ENCODE measurements around the gene CA10.

The CA10 gene

GRCh38 chr17:52079496-52079895, 79.0 kb downstream of the CA10 start:
- DNase-seq: no peak
- in situ Hi-C loops (cut with HindIII; ENCODE audit: low pct_ligation_motif_present, low pct_unique_long_range_greater_than_20kb, low sequenced_read_pairs): no loop called here

GRCh38 chr17:52071712-52072111, 86.8 kb downstream of the CA10 start:
- no peak for DNase-seq
- in situ Hi-C loops (cut with HindIII; ENCODE audit: low pct_ligation_motif_present, low pct_unique_long_range_greater_than_20kb, low sequenced_read_pairs): no loop called here

- in situ Hi-C loops (cut with HindIII; ENCODE audit: low pct_ligation_motif_present, low pct_unique_long_range_greater_than_20kb, low sequenced_read_pairs): no loop called here
- DNase-seq: peak; percentile 52
These were observed 93.7 kb downstream of the CA10 start for GRCh38 chr17:52064791-52065211.

- DNase-seq: no peak
- in situ Hi-C loops (cut with HindIII; ENCODE audit: low pct_ligation_motif_present, low pct_unique_long_range_greater_than_20kb, low sequenced_read_pairs): no loop called here
These were observed 109.0 kb downstream of the CA10 start for GRCh38 chr17:52049496-52049895.

- no peak for DNase-seq
- in situ Hi-C loops (cut with HindIII; ENCODE audit: low pct_ligation_motif_present, low pct_unique_long_range_greater_than_20kb, low sequenced_read_pairs): no loop called here
These were observed 109.5 kb downstream of the CA10 start for GRCh38 chr17:52049051-52049450.

GRCh38 chr17:52048137-52048898, 110.2 kb downstream of the CA10 start:
- DNase-seq: no peak
- in situ Hi-C loops (cut with HindIII; ENCODE audit: low pct_ligation_motif_present, low pct_unique_long_range_greater_than_20kb, low sequenced_read_pairs): no loop called here

- no peak for DNase-seq
- in situ Hi-C loops (cut with HindIII; ENCODE audit: low pct_ligation_motif_present, low pct_unique_long_range_greater_than_20kb, low sequenced_read_pairs): no loop called here
These were observed 111.4 kb downstream of the CA10 start for GRCh38 chr17:52047086-52047485.

- DNase-seq: no peak
- in situ Hi-C loops (cut with HindIII; ENCODE audit: low pct_ligation_motif_present, low pct_unique_long_range_greater_than_20kb, low sequenced_read_pairs): no loop called here
These were observed 117.3 kb downstream of the CA10 start for GRCh38 chr17:52041123-52041617.

- in situ Hi-C loops (cut with HindIII; ENCODE audit: low pct_ligation_motif_present, low pct_unique_long_range_greater_than_20kb, low sequenced_read_pairs): no loop called here
- DNase-seq: no peak
These were observed 122.1 kb downstream of the CA10 start for GRCh38 chr17:52036416-52036815.

- DNase-seq: no peak
- in situ Hi-C loops (cut with HindIII; ENCODE audit: low pct_ligation_motif_present, low pct_unique_long_range_greater_than_20kb, low sequenced_read_pairs): no loop called here
These were observed 123.1 kb downstream of the CA10 start for GRCh38 chr17:52035336-52035915.

- no peak for DNase-seq
- in situ Hi-C loops (cut with HindIII; ENCODE audit: low pct_ligation_motif_present, low pct_unique_long_range_greater_than_20kb, low sequenced_read_pairs): no loop called here
These were observed 126.1 kb downstream of the CA10 start for GRCh38 chr17:52032454-52032853.

GRCh38 chr17:52030052-52030451, 128.5 kb downstream of the CA10 start:
- DNase-seq: no peak
- in situ Hi-C loops (cut with HindIII; ENCODE audit: low pct_ligation_motif_present, low pct_unique_long_range_greater_than_20kb, low sequenced_read_pairs): no loop called here

- in situ Hi-C loops (cut with HindIII; ENCODE audit: low pct_ligation_motif_present, low pct_unique_long_range_greater_than_20kb, low sequenced_read_pairs): no loop called here
- peak; percentile 70 for DNase-seq
These were observed 130.8 kb downstream of the CA10 start for GRCh38 chr17:52027620-52028295.

GRCh38 chr17:52027081-52027480, 131.4 kb downstream of the CA10 start:
- DNase-seq: no peak
- in situ Hi-C loops (cut with HindIII; ENCODE audit: low pct_ligation_motif_present, low pct_unique_long_range_greater_than_20kb, low sequenced_read_pairs): no loop called here

- in situ Hi-C loops (cut with HindIII; ENCODE audit: low pct_ligation_motif_present, low pct_unique_long_range_greater_than_20kb, low sequenced_read_pairs): no loop called here
- no peak for DNase-seq
These were observed 132.4 kb downstream of the CA10 start for GRCh38 chr17:52026075-52026474.

- in situ Hi-C loops (cut with HindIII; ENCODE audit: low pct_ligation_motif_present, low pct_unique_long_range_greater_than_20kb, low sequenced_read_pairs): no loop called here
- DNase-seq: no peak
These were observed 133.3 kb downstream of the CA10 start for GRCh38 chr17:52025236-52025635.

- no peak for DNase-seq
- in situ Hi-C loops (cut with HindIII; ENCODE audit: low pct_ligation_motif_present, low pct_unique_long_range_greater_than_20kb, low sequenced_read_pairs): no loop called here
These were observed 134.1 kb downstream of the CA10 start for GRCh38 chr17:52024300-52024870.

- in situ Hi-C loops (cut with HindIII; ENCODE audit: low pct_ligation_motif_present, low pct_unique_long_range_greater_than_20kb, low sequenced_read_pairs): no loop called here
These were observed 147.4 kb downstream of the CA10 start for GRCh38 chr17:52011064-52011463.

GRCh38 chr17:51999654-52000053, 158.9 kb downstream of the CA10 start:
- in situ Hi-C loops (cut with HindIII; ENCODE audit: low pct_ligation_motif_present, low pct_unique_long_range_greater_than_20kb, low sequenced_read_pairs): no loop called here
- DNase-seq: no peak

More at GRCh38 chr17:52011064-52011463, 147.4 kb downstream of the CA10 start:
- DNase-seq: no peak
